Activated CD8-positive, alpha-beta T cell treated with anti-CD3 and anti-CD28 coated beads, Interleukin-2, amount 10 ng/mL, durations not matched to agents 7 days and 5 days (primary cell): ENCODE results near the gene IL20RA. TPM values are rescaled to one million over a fixed set of nuclear protein-coding genes. Genes with fewer than 3 reads are reported as not detected.
"Not testable (repeated sequence)": the region's sequence is repeated elsewhere in the genome, so short reads cannot be mapped to it uniquely, and the experiment has no call there.

Source experiments
- ATAC-seq: fragments of 150-1000 bp; cut with Tn5 transposase; one replicate; pipeline ENCODE4 v1.10.0; 2021; ENCODE audit warnings: moderate library complexity
- CTCF ChIA-PET: fragments of 350-600 bp; sonication (Branson Sonifier 250); formaldehyde crosslinking; loops from one replicate; lab custom pipeline; 2021; ENCODE audit warnings: antibody characterized with exemption; lab: Charles Lee
- POLR2A ChIA-PET: fragments of 350-600 bp; sonication (Branson Sonifier 250); formaldehyde crosslinking; loops from one replicate; lab custom pipeline; 2021; ENCODE audit warnings: antibody characterized with exemption; lab: Charles Lee
- DNase-seq: peaks from one replicate; pipeline ENCODE4 v3.0.0-alpha.2; 2020
- H3K27ac Mint-ChIP-seq: one replicate; pipeline ENCODE4 v1.8.0; 2021; ENCODE audit warnings: mild to moderate bottlenecking, mixed read lengths
- H3K27me3 Mint-ChIP-seq: one replicate; pipeline ENCODE4 v1.8.0; 2021; ENCODE audit warnings: low read depth, mixed read lengths
- H3K36me3 Mint-ChIP-seq: one replicate; pipeline ENCODE4 v1.8.0; 2021; ENCODE audit warnings: low read depth, mixed read lengths
- H3K4me1 Mint-ChIP-seq: one replicate; pipeline ENCODE4 v1.8.0; 2021; ENCODE audit warnings: low read depth, mixed read lengths
- H3K4me3 Mint-ChIP-seq: one replicate; pipeline ENCODE4 v1.8.0; 2021; ENCODE audit warnings: mild to moderate bottlenecking, mixed read lengths
- H3K9me3 Mint-ChIP-seq: one replicate; pipeline ENCODE4 v1.8.0; 2022; ENCODE audit warnings: mixed read lengths; ENCODE audit not compliant: insufficient read depth
- total RNA-seq, 2 experiments: library from RNA; stranded (reverse); gene quantifications; one replicate each; pipeline ENCODE4 v1.2.3, GENCODE V29; 2021

Gene IL20RA
- total RNA-seq, 2 experiments from 2014 or later = not detected

DNA sequence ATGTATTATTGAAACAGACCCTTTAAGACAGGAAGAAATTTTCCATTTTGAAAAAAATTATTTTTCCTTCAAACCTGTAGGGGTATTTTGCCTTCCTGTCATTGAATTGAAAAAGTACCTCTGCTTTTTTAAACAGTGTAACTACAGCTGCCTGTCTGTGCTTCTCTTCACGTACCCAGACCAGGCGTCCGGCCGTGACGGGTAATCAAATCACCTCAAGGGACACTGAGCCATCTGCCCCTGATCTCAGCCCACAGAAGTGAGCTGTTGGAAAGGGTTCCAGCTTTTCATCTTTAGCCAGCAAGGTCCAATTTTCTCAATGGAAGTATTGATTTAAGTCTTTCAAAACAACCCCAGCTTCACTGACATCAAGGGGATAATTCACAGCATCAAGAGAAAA lies 64.7 kb downstream of the IL20RA start:
- no peak for DNase-seq
- Mint-ChIP-seq H3K4me1 (no peaks in the 10 kb centered on the region), H3K4me3 (no peak overlapping the region), H3K27ac (no peak overlapping the region), H3K9me3 (no peaks in the 10 kb centered on the region), H3K27me3 (peaks cover 32% of the 10 kb centered on the region), H3K36me3 (no peaks in the 10 kb centered on the region)
- no peak for ATAC-seq
- ChIA-PET POLR2A (no interaction called here), CTCF (interaction anchor here (1.5 kb wide), 1 partner anchor 9 kb away, joined by 7 read pairs; no protein-coding TSS in a partner anchor)

DNA sequence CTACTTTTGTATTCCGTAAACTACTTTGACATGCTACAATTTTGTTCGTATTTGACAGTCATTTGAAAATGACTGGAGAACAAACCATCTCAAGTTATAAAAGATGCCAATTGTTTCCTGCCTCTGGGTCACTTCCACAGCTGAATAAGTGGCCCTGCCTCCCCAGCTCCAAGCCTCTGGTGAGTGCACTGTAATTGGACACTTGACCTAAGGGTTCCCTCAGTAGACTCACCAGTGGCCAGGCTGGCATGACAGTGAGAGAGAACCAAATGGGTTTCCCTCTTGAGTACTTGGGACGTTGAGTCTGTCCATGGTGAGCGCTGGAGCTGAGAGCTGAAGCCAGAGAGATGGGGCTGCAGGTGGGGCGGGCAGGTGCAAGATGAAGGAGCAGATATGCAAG lies 65.6 kb downstream of the IL20RA start:
- DNase-seq (no peak), ATAC-seq (no peak)
- Mint-ChIP-seq H3K4me3 (no peak overlapping the region), H3K4me1 (no peaks in the 10 kb centered on the region), H3K27ac (no peak overlapping the region), H3K36me3 (no peaks in the 10 kb centered on the region), H3K27me3 (peaks cover 33% of the 10 kb centered on the region), H3K9me3 (no peaks in the 10 kb centered on the region)
- POLR2A ChIA-PET = no interaction called here
- CTCF ChIA-PET = no interaction called here

GRCh38 chr6:136977075-136977474 lies 67.7 kb downstream of the IL20RA start:
- Mint-ChIP-seq H3K9me3 (no peaks in the 10 kb centered on the region), H3K4me1 (no peaks in the 10 kb centered on the region), H3K27ac (no peak overlapping the region), H3K27me3 (peaks cover 27% of the 10 kb centered on the region), H3K36me3 (no peaks in the 10 kb centered on the region), H3K4me3 (no peak overlapping the region)
- ATAC-seq (no peak), DNase-seq (no peak)
- CTCF ChIA-PET = no interaction called here
- POLR2A ChIA-PET = no interaction called here

DNA sequence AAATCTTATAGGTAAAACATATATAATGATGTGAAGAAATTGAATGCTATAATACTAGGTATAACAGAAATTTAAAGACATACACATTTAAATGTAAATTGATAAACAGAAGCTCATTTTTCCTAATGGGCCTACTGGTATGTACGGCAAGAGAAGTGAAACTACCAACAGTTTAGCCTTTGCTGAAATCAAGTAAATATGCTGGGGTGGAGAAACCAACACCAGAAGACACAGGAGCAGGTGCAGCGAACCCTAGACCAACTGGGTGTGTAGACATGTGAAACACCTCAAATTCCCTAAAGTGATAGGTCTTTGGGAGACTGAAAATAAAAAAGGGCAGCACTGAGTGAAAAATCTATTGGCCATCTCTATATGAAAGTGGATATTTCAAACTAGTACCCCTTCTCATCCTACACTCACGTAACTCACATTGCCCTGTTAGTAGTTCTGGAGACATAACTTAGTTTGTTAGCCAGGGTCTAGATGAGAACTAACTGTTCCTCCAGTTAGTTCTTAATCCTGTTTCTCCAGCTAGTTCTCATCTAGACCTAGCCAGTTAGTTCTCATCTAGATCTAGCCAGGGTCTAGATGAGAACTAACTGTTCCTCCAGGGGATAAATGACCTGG lies 69.6 kb downstream of the IL20RA start:
- Mint-ChIP-seq H3K36me3 (no peaks in the 10 kb centered on the region), H3K4me3 (no peak overlapping the region), H3K9me3 (no peaks in the 10 kb centered on the region), H3K27ac (no peak overlapping the region), H3K27me3 (peaks cover 25% of the 10 kb centered on the region), H3K4me1 (no peaks in the 10 kb centered on the region)
- POLR2A ChIA-PET = no interaction called here
- CTCF ChIA-PET = no interaction called here
- ATAC-seq = no peak
- no peak for DNase-seq

- ATAC-seq, H3K4me1 Mint-ChIP-seq, H3K4me3 Mint-ChIP-seq, H3K9me3 Mint-ChIP-seq, H3K36me3 Mint-ChIP-seq, DNase-seq, POLR2A ChIA-PET, H3K27ac Mint-ChIP-seq, CTCF ChIA-PET: not testable (repeated sequence)
- peaks cover 28% of the 10 kb centered on the region for H3K27me3 Mint-ChIP-seq
Observed at GRCh38 chr6:136973781-136974180, 71.0 kb downstream of the IL20RA start.

DNA sequence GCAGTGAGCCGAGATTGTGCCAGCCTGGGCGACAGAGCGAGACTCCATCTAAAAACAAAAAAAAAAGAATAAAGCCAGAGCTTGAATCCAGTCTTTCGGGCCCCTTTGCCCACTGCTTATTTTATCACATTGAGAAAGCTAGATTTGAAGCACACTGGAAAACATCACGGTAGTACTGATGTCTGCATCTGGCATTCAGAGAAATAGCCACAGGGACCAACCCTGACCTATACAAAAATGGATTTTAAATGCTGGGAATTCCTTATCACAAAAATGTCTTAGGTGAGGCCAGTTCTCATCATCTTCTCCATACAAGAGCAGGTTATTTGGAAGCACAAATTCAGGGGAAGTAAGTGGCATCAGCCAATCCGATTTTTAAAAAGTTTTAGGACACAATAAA lies 73.2 kb downstream of the IL20RA start:
- Mint-ChIP-seq H3K27ac (no peak overlapping the region), H3K9me3 (no peaks in the 10 kb centered on the region), H3K4me3 (no peak overlapping the region), H3K4me1 (no peaks in the 10 kb centered on the region), H3K36me3 (no peaks in the 10 kb centered on the region), H3K27me3 (peaks cover 34% of the 10 kb centered on the region)
- ChIA-PET CTCF (interaction anchor here (1.0 to 2.1 kb wide), 2 partner anchors 9 to 43 kb away, joined by 3 to 7 read pairs; no protein-coding TSS in a partner anchor), POLR2A (no interaction called here)
- ATAC-seq (no peak), DNase-seq (no peak)

GRCh38 chr6:136969930-136970329 lies 74.8 kb downstream of the IL20RA start:
- DNase-seq (no peak), ATAC-seq (no peak)
- CTCF ChIA-PET = interaction anchor here (2.1 kb wide), 1 partner anchor 10 kb away, joined by 7 read pairs; no protein-coding TSS in a partner anchor
- peaks cover 42% of the 10 kb centered on the region for H3K27me3 Mint-ChIP-seq
- H3K4me3 Mint-ChIP-seq = no peak overlapping the region
- H3K9me3 Mint-ChIP-seq = no peaks in the 10 kb centered on the region
- no peaks in the 10 kb centered on the region for H3K4me1 Mint-ChIP-seq
- POLR2A ChIA-PET = interaction anchor here (0.6 kb wide), 1 partner anchor 98 kb away, joined by 3 read pairs; no protein-coding TSS in a partner anchor
- H3K27ac Mint-ChIP-seq = no peak overlapping the region
- H3K36me3 Mint-ChIP-seq = no peaks in the 10 kb centered on the region

DNA sequence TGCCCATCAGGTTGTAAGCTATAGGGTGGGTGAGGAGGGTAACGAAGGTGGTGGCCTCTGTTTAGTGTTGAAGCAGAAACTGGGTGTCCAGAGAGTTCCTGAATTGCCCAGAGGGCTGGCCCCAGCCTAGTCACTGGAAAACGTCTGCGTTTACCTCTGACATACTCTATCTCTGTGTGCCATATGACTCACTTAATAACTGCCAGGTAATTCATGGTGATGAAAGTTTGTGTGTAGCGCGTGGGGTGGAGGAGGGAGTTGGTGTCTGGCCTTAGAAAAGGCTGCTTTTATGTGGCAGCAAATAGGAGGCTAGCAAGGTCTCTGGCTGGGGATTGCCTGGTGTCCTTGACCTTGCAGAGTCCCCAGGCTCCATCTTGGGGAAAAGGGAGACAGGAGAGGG lies 75.3 kb downstream of the IL20RA start:
- CTCF ChIA-PET = no interaction called here
- H3K4me3 Mint-ChIP-seq = no peak overlapping the region
- no peak for ATAC-seq

GRCh38 chr6:136968837-136969236 lies 75.9 kb downstream of the IL20RA start:
- peaks cover 44% of the 10 kb centered on the region for H3K27me3 Mint-ChIP-seq
- no peaks in the 10 kb centered on the region for H3K9me3 Mint-ChIP-seq
- no peak for ATAC-seq
- H3K27ac Mint-ChIP-seq = no peak overlapping the region
- H3K36me3 Mint-ChIP-seq = no peaks in the 10 kb centered on the region
- CTCF ChIA-PET = interaction anchor here (0.6 kb wide), 1 partner anchor 59 kb away, joined by 3 read pairs; no protein-coding TSS in a partner anchor
- no peak overlapping the region for H3K4me3 Mint-ChIP-seq
- DNase-seq = no peak
- no peaks in the 10 kb centered on the region for H3K4me1 Mint-ChIP-seq
- POLR2A ChIA-PET = no interaction called here

More for the DNA sequence above, 75.3 kb downstream of the IL20RA start:
- POLR2A ChIA-PET = no interaction called here
- Mint-ChIP-seq H3K9me3 (no peaks in the 10 kb centered on the region), H3K4me1 (no peaks in the 10 kb centered on the region), H3K27ac (no peak overlapping the region), H3K27me3 (peaks cover 44% of the 10 kb centered on the region), H3K36me3 (no peaks in the 10 kb centered on the region)
- DNase-seq = no peak

GRCh38 chr6:136967876-136968752 lies 76.7 kb downstream of the IL20RA start:
- Mint-ChIP-seq H3K4me3 (no peak overlapping the region), H3K27me3 (peaks cover 44% of the 10 kb centered on the region), H3K9me3 (no peaks in the 10 kb centered on the region), H3K36me3 (no peaks in the 10 kb centered on the region), H3K4me1 (no peaks in the 10 kb centered on the region), H3K27ac (no peak overlapping the region)
- POLR2A ChIA-PET = no interaction called here
- CTCF ChIA-PET = interaction anchor here (0.6 to 1.6 kb wide), 2 partner anchors 59 to 348 kb away, joined by 3 to 4 read pairs; no protein-coding TSS in a partner anchor
- DNase-seq (peak; percentile 77), ATAC-seq (peak; percentile 93)

- POLR2A ChIA-PET = no interaction called here
- no peaks in the 10 kb centered on the region for H3K36me3 Mint-ChIP-seq
- no peak for DNase-seq
- no peak overlapping the region for H3K27ac Mint-ChIP-seq
- H3K9me3 Mint-ChIP-seq = no peaks in the 10 kb centered on the region
- no peak overlapping the region for H3K4me3 Mint-ChIP-seq
- CTCF ChIA-PET = interaction anchor here (1.3 kb wide), 1 partner anchor 112 kb away, joined by 3 read pairs; no protein-coding TSS in a partner anchor
- peaks cover 39% of the 10 kb centered on the region for H3K27me3 Mint-ChIP-seq
- no peak for ATAC-seq
- no peaks in the 10 kb centered on the region for H3K4me1 Mint-ChIP-seq
Observed at GRCh38 chr6:136964398-136964797, 80.4 kb downstream of the IL20RA start.

DNA sequence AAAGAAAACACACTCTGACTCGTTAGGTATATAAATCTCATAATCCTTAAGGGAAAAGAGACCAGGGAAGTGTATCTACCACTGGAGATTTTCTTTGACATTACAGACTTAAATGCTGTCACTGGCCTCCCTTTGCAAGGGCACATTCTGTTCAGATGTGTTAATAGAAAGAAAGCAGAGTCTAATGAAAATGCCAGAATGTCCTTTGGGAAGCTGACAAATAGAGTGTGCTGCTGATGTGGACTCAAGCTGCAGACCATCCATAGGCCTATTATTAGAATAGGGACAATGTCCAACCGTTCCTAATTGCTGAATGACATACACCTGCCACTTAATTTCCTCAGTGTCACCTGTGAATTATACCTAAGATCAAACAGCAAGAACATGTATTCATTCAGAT lies 81.5 kb downstream of the IL20RA start:
- H3K27ac Mint-ChIP-seq = no peak overlapping the region
- H3K4me3 Mint-ChIP-seq = no peak overlapping the region
- H3K36me3 Mint-ChIP-seq = no peaks in the 10 kb centered on the region
- no peaks in the 10 kb centered on the region for H3K4me1 Mint-ChIP-seq
- H3K27me3 Mint-ChIP-seq = peaks cover 36% of the 10 kb centered on the region
- no peak for ATAC-seq
- no peak for DNase-seq
- H3K9me3 Mint-ChIP-seq = no peaks in the 10 kb centered on the region
- ChIA-PET CTCF (no interaction called here), POLR2A (no interaction called here)
